HG02759 (cell line): ENCODE data around the gene AP2A2.

ENCODE experiments used
- ATAC-seq: cut with Tn5 transposase; IDR thresholded peaks from one replicate; pipeline ENCODE4 v1.9.1; 2021; ENCODE audit warnings: mild to moderate bottlenecking, moderate library complexity; ENCODE audit not compliant: unreplicated experiment

Gene AP2A2

GRCh38 chr11:925496-926301 is at the start of gene AP2A2:
TSS of gene AP2A2 (plus strand) at chr11:925870. CDS start at chr11:926022, 152 bp downstream.
- peak; percentile 92 for ATAC-seq

GRCh38 chr11:876545-876944 is 49.1 kb upstream of the AP2A2 start:
- no peak for ATAC-seq

- no peak for ATAC-seq
Observed at GRCh38 chr11:877565-877964, 48.1 kb upstream of the AP2A2 start.

GRCh38 chr11:880447-880846 is 45.2 kb upstream of the AP2A2 start:
- ATAC-seq, result no peak

GRCh38 chr11:882596-882995 is 43.1 kb upstream of the AP2A2 start:
- no peak for ATAC-seq

- ATAC-seq, result no peak
Observed at GRCh38 chr11:883527-883926, 42.1 kb upstream of the AP2A2 start.

- no peak for ATAC-seq
Observed at GRCh38 chr11:884578-885070, 41.0 kb upstream of the AP2A2 start.

- no peak for ATAC-seq
Observed at GRCh38 chr11:886568-886967, 39.1 kb upstream of the AP2A2 start.

GRCh38 chr11:887589-887988 is 38.1 kb upstream of the AP2A2 start:
- ATAC-seq, result no peak

GRCh38 chr11:888310-889212 is 37.1 kb upstream of the AP2A2 start:
- ATAC-seq, result no peak

- no peak for ATAC-seq
Observed at GRCh38 chr11:889257-889656, 36.4 kb upstream of the AP2A2 start.

- ATAC-seq, result no peak
Observed at GRCh38 chr11:889687-890475, 35.8 kb upstream of the AP2A2 start.

GRCh38 chr11:890794-891540 is 34.7 kb upstream of the AP2A2 start:
- no peak for ATAC-seq

- no peak for ATAC-seq
Observed at GRCh38 chr11:893008-893654, 32.5 kb upstream of the AP2A2 start.

GRCh38 chr11:894575-895201 is 31.0 kb upstream of the AP2A2 start:
- no peak for ATAC-seq

GRCh38 chr11:895331-896110 is 30.1 kb upstream of the AP2A2 start:
- no peak for ATAC-seq

GRCh38 chr11:897253-898142 is 28.2 kb upstream of the AP2A2 start:
- ATAC-seq, result no peak

GRCh38 chr11:898143-898511 is 27.5 kb upstream of the AP2A2 start:
- ATAC-seq, result no peak
